ENCODE results near the gene TNNC1.
A peak's percentile ranks its signal among the peaks of the same experiment; 100 is the strongest.

Gene TNNC1

GRCh38 chr3:52432225-52432624 lies 21.6 kb downstream of the TNNC1 start:
- DNase-seq (ENCODE audit: low spot score), result no peak

- no peak for DNase-seq (ENCODE audit: low spot score)
Observed at GRCh38 chr3:52431459-52432223, 22.2 kb downstream of the TNNC1 start.

- DNase-seq (ENCODE audit: low spot score), result no peak
Observed at GRCh38 chr3:52430416-52430810, 23.4 kb downstream of the TNNC1 start.

GRCh38 chr3:52429779-52430415 lies 23.9 kb downstream of the TNNC1 start:
- no peak for DNase-seq (ENCODE audit: low spot score)

- DNase-seq (ENCODE audit: low spot score), result no peak
Observed at GRCh38 chr3:52429031-52429430, 24.8 kb downstream of the TNNC1 start.

GRCh38 chr3:52428151-52429005 lies 25.5 kb downstream of the TNNC1 start:
- peak; percentile 89 for DNase-seq (ENCODE audit: low spot score)

GRCh38 chr3:52423173-52423572 lies 30.7 kb downstream of the TNNC1 start:
- DNase-seq (ENCODE audit: low spot score), result no peak

- DNase-seq (ENCODE audit: low spot score), result no peak
Observed at GRCh38 chr3:52422669-52423068, 31.2 kb downstream of the TNNC1 start.

- DNase-seq (ENCODE audit: low spot score), result no peak
Observed at GRCh38 chr3:52420388-52420787, 33.5 kb downstream of the TNNC1 start.

GRCh38 chr3:52415800-52416199 lies 38.0 kb downstream of the TNNC1 start:
- DNase-seq (ENCODE audit: low spot score), result no peak

- no peak for DNase-seq (ENCODE audit: low spot score)
Observed at GRCh38 chr3:52408466-52408865, 45.4 kb downstream of the TNNC1 start.

GRCh38 chr3:52407779-52408178 lies 46.1 kb downstream of the TNNC1 start:
- DNase-seq (ENCODE audit: low spot score), result no peak

- DNase-seq (ENCODE audit: low spot score), result no peak
Observed at GRCh38 chr3:52406791-52407510, 46.9 kb downstream of the TNNC1 start.

- no peak for DNase-seq (ENCODE audit: low spot score)
Observed at GRCh38 chr3:52406231-52406661, 47.6 kb downstream of the TNNC1 start.

- DNase-seq (ENCODE audit: low spot score), result no peak
Observed at GRCh38 chr3:52405601-52406110, 48.2 kb downstream of the TNNC1 start.

- no peak for DNase-seq (ENCODE audit: low spot score)
Observed at GRCh38 chr3:52405066-52405465, 48.8 kb downstream of the TNNC1 start.

GRCh38 chr3:52404391-52404790 lies 49.5 kb downstream of the TNNC1 start:
- no peak for DNase-seq (ENCODE audit: low spot score)

- DNase-seq (ENCODE audit: low spot score), result no peak
Observed at GRCh38 chr3:52403955-52404354, 49.9 kb downstream of the TNNC1 start.

GRCh38 chr3:52403271-52403841 lies 50.5 kb downstream of the TNNC1 start:
- DNase-seq (ENCODE audit: low spot score), result no peak

- no peak for DNase-seq (ENCODE audit: low spot score)
Observed at GRCh38 chr3:52402706-52403270, 51.1 kb downstream of the TNNC1 start.

GRCh38 chr3:52402101-52402521 lies 51.7 kb downstream of the TNNC1 start:
- DNase-seq (ENCODE audit: low spot score), result no peak
